HFF-Myc (cell line): Measurements from ENCODE around the gene TSHR.

Experiments
- DNase-seq: peaks from one replicate; pipeline ENCODE4 v3.0.0-alpha.2; 2011; ENCODE audit warnings: low read depth; ENCODE audit errors: extremely low read depth
- H3K4me3 ChIP-seq: replicated peaks from 2 replicates; pipeline ENCODE4 v1.5.1; 2011; ENCODE audit warnings: low read depth, mild to moderate bottlenecking, control low read depth, low read length
- CTCF ChIP-seq: IDR thresholded peaks from 2 replicates; pipeline ENCODE4 v1.5.1; 2012; ENCODE audit warnings: mild to moderate bottlenecking, low read depth, low read length, control low read depth; ENCODE audit errors: missing control alignments

Gene TSHR

GRCh38 chr14:81120501-81120900 is 165.1 kb downstream of the TSHR start:
- no peak overlapping the region for H3K4me3 ChIP-seq
- DNase-seq = no peak
- TF ChIP-seq CTCF = no peak

GRCh38 chr14:81122326-81122725 is 166.9 kb downstream of the TSHR start:
- DNase-seq = no peak
- TF ChIP-seq CTCF = no peak
- H3K4me3 ChIP-seq = no peak overlapping the region

GRCh38 chr14:81123811-81124210 is 168.4 kb downstream of the TSHR start:
- H3K4me3 ChIP-seq = no peak overlapping the region
- no peak for TF ChIP-seq CTCF
- no peak for DNase-seq

GRCh38 chr14:81125536-81125935 is 170.1 kb downstream of the TSHR start:
- TF ChIP-seq CTCF = no peak
- H3K4me3 ChIP-seq = no peak overlapping the region
- DNase-seq = no peak

GRCh38 chr14:81127785-81128184 is 172.4 kb downstream of the TSHR start:
- TF ChIP-seq CTCF = no peak
- no peak overlapping the region for H3K4me3 ChIP-seq
- DNase-seq = no peak

- TF ChIP-seq CTCF = no peak
- no peak for DNase-seq
- no peak overlapping the region for H3K4me3 ChIP-seq
Measured at GRCh38 chr14:81129242-81129641, 173.8 kb downstream of the TSHR start.

- no peak for DNase-seq
- H3K4me3 ChIP-seq = no peak overlapping the region
- TF ChIP-seq CTCF = no peak
Measured at GRCh38 chr14:81132468-81132867, 177.0 kb downstream of the TSHR start.
